Measurements from ENCODE around the gene VKORC1L1.

Gene VKORC1L1

DNA sequence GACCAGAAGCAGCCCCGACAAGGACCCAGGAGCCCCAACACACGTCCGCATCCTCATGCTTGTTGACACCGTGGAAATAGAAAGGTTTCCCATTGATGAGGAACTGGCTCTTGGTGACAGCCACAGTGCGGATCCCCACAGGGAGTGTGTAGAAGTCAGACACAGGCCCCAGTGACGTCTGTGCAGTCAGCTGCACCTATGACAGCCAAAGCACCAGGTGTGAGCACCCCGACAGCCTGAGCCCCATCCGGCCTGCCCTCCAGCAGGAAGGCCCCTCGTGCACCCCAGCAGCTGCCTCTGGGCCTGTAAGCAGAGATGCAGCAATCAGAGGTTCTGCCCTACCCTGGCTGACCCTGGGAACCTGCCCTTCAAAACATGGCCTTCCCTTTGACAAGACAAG, 102.0 kb downstream of the VKORC1L1 start:
- in situ Hi-C loops (cut with HindIII; ENCODE audit: low sequenced_read_pairs): no loop called here

DNA sequence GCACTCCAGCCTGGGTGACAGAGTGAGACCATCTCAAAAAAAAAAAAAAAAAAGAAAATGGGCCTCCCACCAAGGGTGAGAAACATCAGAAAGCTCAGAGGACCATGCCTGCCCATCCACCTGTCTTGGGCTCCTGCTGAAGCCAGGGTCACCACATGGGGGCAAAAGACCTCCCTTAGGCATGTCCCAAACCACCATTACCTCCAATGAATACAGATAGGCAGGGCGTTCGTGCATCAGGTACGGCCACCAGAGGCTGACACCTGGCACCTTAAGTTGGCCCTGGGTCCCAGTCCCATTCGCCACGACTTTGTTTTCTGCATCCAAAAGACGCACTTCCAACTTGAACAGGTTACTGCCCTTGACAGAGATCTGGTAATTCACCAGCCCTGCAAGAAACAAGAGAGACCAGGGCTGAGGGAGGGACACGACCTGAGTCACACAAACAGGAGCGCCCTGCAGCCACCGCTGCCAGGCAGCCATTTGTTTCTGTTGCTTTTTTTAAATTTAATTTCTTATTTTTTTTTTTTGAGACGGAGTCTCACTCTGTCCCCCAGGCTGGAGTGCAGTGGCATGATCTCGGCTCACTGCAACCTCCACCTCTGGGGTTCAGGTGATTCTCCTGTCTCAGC, 103.1 kb downstream of the VKORC1L1 start:
- no peak for DNase-seq (ENCODE audit: low read depth, low spot score)
- in situ Hi-C loops (cut with HindIII; ENCODE audit: low sequenced_read_pairs): no loop called here
- H3K4me3 ChIP-seq (ENCODE audit: low read depth, low read length): no peak overlapping the region
- TF ChIP-seq, protein P1, sequence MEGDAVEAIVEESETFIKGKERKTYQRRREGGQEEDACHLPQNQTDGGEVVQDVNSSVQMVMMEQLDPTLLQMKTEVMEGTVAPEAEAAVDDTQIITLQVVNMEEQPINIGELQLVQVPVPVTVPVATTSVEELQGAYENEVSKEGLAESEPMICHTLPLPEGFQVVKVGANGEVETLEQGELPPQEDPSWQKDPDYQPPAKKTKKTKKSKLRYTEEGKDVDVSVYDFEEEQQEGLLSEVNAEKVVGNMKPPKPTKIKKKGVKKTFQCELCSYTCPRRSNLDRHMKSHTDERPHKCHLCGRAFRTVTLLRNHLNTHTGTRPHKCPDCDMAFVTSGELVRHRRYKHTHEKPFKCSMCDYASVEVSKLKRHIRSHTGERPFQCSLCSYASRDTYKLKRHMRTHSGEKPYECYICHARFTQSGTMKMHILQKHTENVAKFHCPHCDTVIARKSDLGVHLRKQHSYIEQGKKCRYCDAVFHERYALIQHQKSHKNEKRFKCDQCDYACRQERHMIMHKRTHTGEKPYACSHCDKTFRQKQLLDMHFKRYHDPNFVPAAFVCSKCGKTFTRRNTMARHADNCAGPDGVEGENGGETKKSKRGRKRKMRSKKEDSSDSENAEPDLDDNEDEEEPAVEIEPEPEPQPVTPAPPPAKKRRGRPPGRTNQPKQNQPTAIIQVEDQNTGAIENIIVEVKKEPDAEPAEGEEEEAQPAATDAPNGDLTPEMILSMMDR (IDR thresholded peaks at IDR 0.05; ENCODE audit: low read depth, low read length): no peak

More for the DNA sequence above, 102.0 kb downstream of the VKORC1L1 start:
- DNase-seq (ENCODE audit: low read depth, low spot score): no peak
- no peak overlapping the region for H3K4me3 ChIP-seq (ENCODE audit: low read depth, low read length)
- TF ChIP-seq, protein P1 (IDR thresholded peaks at IDR 0.05; ENCODE audit: low read depth, low read length): no peak

DNA sequence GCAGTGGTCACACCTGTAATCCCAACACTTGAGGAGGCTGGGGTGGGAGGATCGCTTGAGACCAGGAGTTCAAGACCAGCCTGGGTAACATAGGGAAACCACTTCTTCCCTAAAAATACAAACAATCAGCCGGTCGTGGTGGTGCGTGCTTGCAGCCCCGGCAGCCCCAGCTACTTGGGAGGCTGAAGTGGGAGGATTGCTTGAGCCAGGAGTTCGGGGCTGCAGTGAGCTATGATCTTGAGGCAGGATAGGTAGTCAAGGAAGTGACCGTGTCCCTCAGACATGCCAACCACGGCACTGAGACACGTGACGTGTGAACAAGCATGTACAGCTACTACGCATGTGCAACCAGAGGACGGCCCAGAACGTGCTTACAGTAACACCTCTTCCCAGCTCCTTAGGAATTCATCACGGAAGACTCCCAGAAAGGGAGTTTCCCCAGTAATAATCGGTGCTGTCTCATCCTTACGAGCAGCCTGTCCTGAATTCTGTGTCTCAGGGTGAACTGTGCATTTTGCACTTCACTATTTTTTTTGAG, 103.9 kb downstream of the VKORC1L1 start:
- in situ Hi-C loops (cut with HindIII; ENCODE audit: low sequenced_read_pairs): no loop called here
- H3K4me3 ChIP-seq (ENCODE audit: low read depth, low read length): no peak overlapping the region
- DNase-seq (ENCODE audit: low read depth, low spot score): no peak
- TF ChIP-seq, protein P1 (IDR thresholded peaks at IDR 0.05; ENCODE audit: low read depth, low read length): no peak

DNA sequence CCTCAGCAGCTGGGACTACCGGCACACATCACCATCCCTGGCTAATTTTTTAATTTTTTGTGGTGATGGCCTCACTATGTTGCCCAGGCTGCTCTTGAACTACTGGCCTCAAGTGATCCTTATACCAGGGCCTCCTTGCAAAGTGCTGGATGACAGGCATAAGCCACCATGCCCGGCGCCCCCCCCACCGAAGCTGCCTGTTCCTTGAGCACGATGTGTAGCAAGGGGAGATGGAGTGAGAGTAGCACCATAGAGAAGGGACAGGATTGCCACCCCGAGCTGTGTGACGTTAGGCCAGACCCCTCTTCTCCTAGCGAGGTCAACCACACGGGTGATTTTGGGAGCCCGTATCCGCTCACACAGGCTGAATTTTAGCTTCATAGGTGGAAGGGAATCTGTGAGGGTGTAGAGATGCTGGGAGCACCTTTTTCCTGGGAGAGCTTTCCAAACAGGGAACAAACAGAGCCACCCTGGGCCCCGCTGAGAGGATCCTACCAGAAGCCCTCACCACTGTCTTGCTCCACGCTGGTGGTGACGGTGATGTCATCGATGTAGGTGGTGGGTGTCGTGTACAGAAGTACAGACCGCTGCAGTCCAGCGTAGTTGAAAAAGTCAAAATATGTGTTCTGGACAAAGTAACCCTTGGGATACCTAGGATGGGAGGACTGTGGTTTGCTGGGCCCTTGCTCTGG, 106.2 kb downstream of the VKORC1L1 start:
- no peak for DNase-seq (ENCODE audit: low read depth, low spot score)
- in situ Hi-C loops (cut with HindIII; ENCODE audit: low sequenced_read_pairs): no loop called here
- TF ChIP-seq, protein P1 (IDR thresholded peaks at IDR 0.05; ENCODE audit: low read depth, low read length): no peak
- no peak overlapping the region for H3K4me3 ChIP-seq (ENCODE audit: low read depth, low read length)

DNA sequence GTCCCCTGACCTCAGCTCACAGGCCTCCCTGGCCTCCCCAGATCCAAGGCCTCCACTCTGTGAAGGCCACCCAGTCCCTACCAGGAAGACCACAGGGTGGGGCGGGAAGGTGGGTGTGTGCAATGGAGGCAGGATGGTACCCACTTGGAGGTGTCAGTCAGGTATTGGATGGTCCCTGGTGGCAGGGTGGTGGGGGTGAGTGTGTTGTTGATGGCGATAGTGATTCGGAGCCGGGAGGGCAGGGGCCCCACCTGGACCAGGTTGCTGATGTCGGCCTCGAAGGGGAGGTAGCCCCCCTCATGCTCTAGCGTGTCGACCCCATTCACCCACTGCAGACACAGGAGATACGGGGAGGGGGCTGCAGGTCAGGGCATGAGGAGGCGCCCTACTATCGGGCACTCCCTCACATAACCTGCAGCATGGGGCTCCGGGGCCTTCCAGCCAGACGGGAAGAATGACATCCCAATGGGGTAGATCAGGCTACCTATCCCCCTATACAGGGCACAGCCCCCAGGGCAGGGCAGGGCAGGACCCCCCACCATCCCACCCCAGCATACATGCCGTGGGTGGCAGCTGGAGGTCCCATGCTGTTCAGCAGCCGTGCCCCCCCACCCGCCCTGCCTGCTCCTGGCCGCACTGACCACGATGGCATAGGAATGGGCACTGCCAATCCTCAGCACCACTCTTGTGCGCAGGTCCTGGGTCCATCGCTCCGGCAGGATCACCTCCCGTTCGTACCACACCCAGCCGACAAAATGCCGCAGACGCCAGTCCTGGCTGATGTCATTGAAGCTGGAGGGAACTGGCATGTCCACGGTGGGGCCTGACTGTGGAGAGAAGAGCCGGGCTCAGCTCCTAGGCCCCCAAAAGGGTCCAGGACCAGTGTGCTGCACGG, 107.0 kb downstream of the VKORC1L1 start:
- TF ChIP-seq, protein P1 (IDR thresholded peaks at IDR 0.05; ENCODE audit: low read depth, low read length): no peak
- DNase-seq (ENCODE audit: low read depth, low spot score): no peak
- in situ Hi-C loops (cut with HindIII; ENCODE audit: low sequenced_read_pairs): no loop called here
- H3K4me3 ChIP-seq (ENCODE audit: low read depth, low read length): no peak overlapping the region
